Calu3 (cell line): Measurements from ENCODE around the gene PTPRN2. TPM values are rescaled to one million over a fixed set of nuclear protein-coding genes. Genes with fewer than 3 reads are reported as not detected.

Source experiments
- BruUV-seq: library from RNA; stranded (reverse); fragments of 400-500 nt; replicated peaks from 2 replicates; lab custom pipeline; 2021; lab: Mats Ljungman, UMichigan
- CTCF ChIA-PET: fragments of 300-600 bp; sonication (Branson Sonifier 250); formaldehyde crosslinking; loops from one replicate; lab custom pipeline; 2022; ENCODE audit warnings: antibody characterized with exemption; lab: Charles Lee
- DNase-seq: peaks from one replicate; pipeline ENCODE4 v3.0.0; 2022
- H3K27ac Mint-ChIP-seq: one replicate; pipeline ENCODE4 v1.8.0; 2022; ENCODE audit warnings: mixed read lengths; ENCODE audit not compliant: unreplicated experiment
- H3K27me3 Mint-ChIP-seq: one replicate; pipeline ENCODE4 v1.8.0; 2022; ENCODE audit warnings: mixed read lengths; ENCODE audit not compliant: unreplicated experiment
- H3K36me3 Mint-ChIP-seq: one replicate; pipeline ENCODE4 v1.8.0; 2022; ENCODE audit warnings: mild to moderate bottlenecking, moderate library complexity, mixed read lengths; ENCODE audit not compliant: insufficient read depth, unreplicated experiment
- H3K4me1 Mint-ChIP-seq: one replicate; pipeline ENCODE4 v1.8.0; 2022; ENCODE audit warnings: mild to moderate bottlenecking, low read depth, mixed read lengths; ENCODE audit not compliant: unreplicated experiment
- H3K4me3 Mint-ChIP-seq: one replicate; pipeline ENCODE4 v1.8.0; 2022; ENCODE audit warnings: mild to moderate bottlenecking, low read depth, moderate library complexity, mixed read lengths; ENCODE audit not compliant: unreplicated experiment
- H3K9me3 Mint-ChIP-seq: one replicate; pipeline ENCODE4 v1.8.0; 2022; ENCODE audit warnings: low read depth, mixed read lengths; ENCODE audit not compliant: unreplicated experiment
- CTCF ChIP-seq: fragments of 200-600 bp; IDR thresholded peaks from one replicate; pipeline ENCODE4 v1.8.0; 2022; ENCODE audit warnings: antibody characterized with exemption; ENCODE audit not compliant: unreplicated experiment
- intact Hi-C: fragments of 100-400 bp; cut with micrococcal nuclease; formaldehyde crosslinking; loops from one replicate; pipeline ENCODE4 v1.10.0; 2022; ENCODE audit not compliant: unreplicated experiment
- total RNA-seq: library from RNA; stranded (reverse); gene quantifications from 2 replicates; pipeline ENCODE4 v1.2.3, GENCODE V29; 2022

PTPRN2 gene
- total RNA-seq, 1 experiment from 2014 or later, result 2.0 TPM

DNA sequence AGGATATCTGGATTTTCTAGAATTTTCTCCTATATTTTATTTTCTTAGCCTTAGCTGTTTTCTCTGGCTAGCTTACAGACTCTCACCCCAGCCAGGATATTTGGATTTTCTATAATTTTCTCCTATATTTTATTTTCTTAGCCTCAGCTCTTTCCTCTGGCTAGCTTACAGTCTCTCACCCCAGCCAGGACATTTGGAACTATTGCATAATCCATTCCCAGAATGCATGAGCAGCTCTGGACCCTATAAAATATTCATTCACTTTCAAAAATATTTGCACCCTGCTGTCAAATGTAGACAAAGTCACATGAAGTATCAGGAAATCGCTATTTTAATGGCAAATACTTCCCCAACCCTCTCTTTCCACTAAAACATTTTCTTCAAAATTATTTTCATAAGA lies 952.0 kb downstream of the PTPRN2 start:
- Mint-ChIP-seq H3K27me3 (peaks cover 14% of the 10 kb centered on the region), H3K9me3 (peaks cover 17% of the 10 kb centered on the region), H3K36me3 (no peaks in the 10 kb centered on the region), H3K27ac (no peak overlapping the region), H3K4me3 (no peak overlapping the region), H3K4me1 (no peaks in the 10 kb centered on the region)
- no TSS peak for BruUV-seq
- no peak for DNase-seq
- CTCF ChIA-PET, result interaction anchor here (0.5 kb wide), 1 partner anchor 80 kb away, joined by 3 read pairs; no protein-coding TSS in a partner anchor
- no peak for TF ChIP-seq CTCF
- intact Hi-C loops, result no loop called here

- no peaks in the 10 kb centered on the region for H3K36me3 Mint-ChIP-seq
- H3K4me1 Mint-ChIP-seq, result no peaks in the 10 kb centered on the region
- peaks cover 12% of the 10 kb centered on the region for H3K9me3 Mint-ChIP-seq
- no TSS peak for BruUV-seq
- no peak overlapping the region for H3K4me3 Mint-ChIP-seq
- intact Hi-C loops, result no loop called here
- no peak overlapping the region for H3K27ac Mint-ChIP-seq
- H3K27me3 Mint-ChIP-seq, result peaks cover 14% of the 10 kb centered on the region
- CTCF ChIA-PET, result no interaction called here
- no peak for TF ChIP-seq CTCF
- DNase-seq, result no peak
Observed at GRCh38 chr7:157635148-157635500, 952.5 kb downstream of the PTPRN2 start.

DNA sequence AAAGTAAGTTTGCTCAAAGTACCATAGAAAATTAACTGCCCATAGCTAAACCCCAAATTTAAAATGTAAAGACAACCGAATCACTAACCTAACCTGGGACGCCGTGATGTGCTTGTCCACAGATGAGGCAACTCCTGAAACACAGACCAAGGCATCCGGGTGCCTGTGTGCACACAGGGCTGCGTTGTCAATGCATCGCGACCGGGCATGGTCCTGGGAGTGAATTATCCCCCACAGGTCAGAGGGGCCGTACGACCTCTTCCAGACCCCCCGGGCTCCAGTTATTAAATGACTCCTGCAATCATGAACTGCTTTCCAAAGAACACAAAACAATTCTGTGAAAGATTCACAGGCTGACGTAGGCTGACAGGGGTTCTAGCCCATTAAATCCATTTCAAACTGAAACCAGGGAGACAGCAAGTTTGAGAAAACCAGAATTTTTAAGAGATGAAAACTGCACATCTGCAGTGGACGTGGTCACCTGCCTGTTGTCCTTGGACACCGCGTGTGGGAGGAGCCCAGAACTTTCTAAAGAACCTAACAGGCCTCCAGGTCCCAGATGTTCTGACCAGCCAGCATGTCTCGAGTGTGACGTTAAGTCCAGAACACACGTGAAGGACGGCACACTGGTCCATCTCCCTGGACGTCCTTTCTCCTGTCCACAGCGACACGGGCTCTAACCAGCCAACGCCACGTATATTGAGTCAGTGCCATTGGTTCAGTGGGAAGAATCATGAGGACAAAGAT lies 953.0 kb downstream of the PTPRN2 start:
- peaks cover 14% of the 10 kb centered on the region for H3K27me3 Mint-ChIP-seq
- BruUV-seq, result no TSS peak

GRCh38 chr7:157633465-157634185 lies 954.0 kb downstream of the PTPRN2 start:
- intact Hi-C loops, result no loop called here
- no peak for TF ChIP-seq CTCF
- BruUV-seq, result no TSS peak
- CTCF ChIA-PET, result no interaction called here
- DNase-seq, result no peak
- no peaks in the 10 kb centered on the region for H3K36me3 Mint-ChIP-seq
- H3K4me3 Mint-ChIP-seq, result no peak overlapping the region
- H3K27me3 Mint-ChIP-seq, result peaks cover 17% of the 10 kb centered on the region
- peaks cover 6% of the 10 kb centered on the region for H3K9me3 Mint-ChIP-seq
- no peak overlapping the region for H3K27ac Mint-ChIP-seq
- H3K4me1 Mint-ChIP-seq, result no peaks in the 10 kb centered on the region

More for the DNA sequence above, 953.0 kb downstream of the PTPRN2 start:
- intact Hi-C loops, result no loop called here
- TF ChIP-seq CTCF, result no peak
- peaks cover 6% of the 10 kb centered on the region for H3K9me3 Mint-ChIP-seq
- no peak overlapping the region for H3K27ac Mint-ChIP-seq
- H3K4me1 Mint-ChIP-seq, result no peaks in the 10 kb centered on the region
- DNase-seq, result no peak
- H3K36me3 Mint-ChIP-seq, result no peaks in the 10 kb centered on the region
- CTCF ChIA-PET, result no interaction called here
- no peak overlapping the region for H3K4me3 Mint-ChIP-seq
